Measurements from ENCODE around the gene STARD13. TPM values are rescaled to one million over a fixed set of nuclear protein-coding genes. Genes with fewer than 3 reads are reported as not detected.

Gene STARD13
- total and polyA plus RNA-seq, 2 donors (not counting 1 experiment from before 2014, with no cell fraction given): 0.06 to 0.22 TPM

DNA sequence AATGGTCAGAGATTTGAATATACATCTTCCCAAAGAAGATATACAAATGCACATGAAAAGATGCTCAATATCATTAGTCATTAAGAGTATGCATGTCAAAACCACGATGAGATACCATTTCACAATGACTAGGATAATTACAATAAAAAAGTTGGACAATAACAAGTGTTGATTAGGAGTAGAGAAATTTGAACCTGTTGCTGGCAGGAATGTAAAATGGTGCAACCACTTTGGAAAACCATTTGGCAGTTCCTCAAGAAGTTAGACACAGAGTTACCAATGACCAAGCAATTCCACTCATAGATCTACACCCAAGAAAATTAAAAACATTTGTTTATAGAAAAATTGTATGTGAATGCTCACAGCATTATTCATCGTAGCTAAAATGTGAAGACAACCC lies 33.2 kb upstream of the STARD13 start:
- no peaks in the 10 kb centered on the region for H3K79me2 ChIP-seq (ENCODE audit: control insufficient read depth, insufficient read depth, low read length)
- no peak overlapping the region for H3K4me2 ChIP-seq (replicated peaks; ENCODE audit: low read depth, low read length, poor library complexity, severe bottlenecking)
- POLR2A ChIA-PET: no interaction called here
- H3K36me3 ChIP-seq (replicated peaks in 1 of 2; ENCODE audit: control extremely low read depth in 1 of 2, control insufficient read depth in 1 of 2, extremely low read depth in 1 of 2, insufficient read depth in 2 of 2, low read length in 1 of 2): no peaks in the 10 kb centered on the region
- no peaks in the 10 kb centered on the region for H4K20me1 ChIP-seq (ENCODE audit: control insufficient read depth, insufficient read depth, low read length, poor library complexity, severe bottlenecking)
- H2AFZ ChIP-seq (ENCODE audit: insufficient read depth, low read depth, low read length, poor library complexity, severe bottlenecking): no peak overlapping the region
- intact Hi-C loops (cut with micrococcal nuclease): no loop called here
- H3K27me3 ChIP-seq (replicated peaks in 1 of 4; ENCODE audit: control extremely low read depth in 1 of 4, control insufficient read depth in 3 of 4, insufficient read depth in 4 of 4, low read length in 3 of 4): no peaks in the 10 kb centered on the region
- Mint-ChIP-seq H3K4me3 (no peak overlapping the region), H3K9me3 (ENCODE audit: insufficient read depth) (no peaks in the 10 kb centered on the region), H3K27ac (no peak overlapping the region), H3K4me1 (no peaks in the 10 kb centered on the region), H3K27me3 (peaks cover 8% of the 10 kb centered on the region)
- CTCF ChIA-PET: no interaction called here
- no peak overlapping the region for H3K4me3 ChIP-seq (ENCODE audit: control extremely low read depth in 1 of 5, extremely low read depth in 1 of 5, insufficient read depth in 1 of 5, low read depth in 2 of 5, low read length in 4 of 5)
- no peak overlapping the region for H3K27ac ChIP-seq (ENCODE audit: low read length in 2 of 2)
- TF ChIP-seq CTCF (IDR thresholded peaks at IDR 0.05) (no peak), EZH2 (IDR thresholded peaks at IDR 0.05; ENCODE audit: borderline replicate concordance, insufficient read depth, low read depth, low read length, poor library complexity, severe bottlenecking) (no peak)
- WGBS (ENCODE audit: insufficient coverage): no CpG with 5 or more reads among the region's 2 CpGs
- no peaks in the 10 kb centered on the region for H3K9me3 ChIP-seq (ENCODE audit: control extremely low read depth in 1 of 3, control insufficient read depth in 2 of 3, insufficient read depth in 1 of 3, low read length in 2 of 3)
- no peak overlapping the region for H3K9ac ChIP-seq (ENCODE audit: low read length)
- no peak for DNase-seq
- no peak for ATAC-seq (ENCODE audit: low read depth)
- H3K4me1 ChIP-seq (ENCODE audit: control insufficient read depth in 2 of 2, insufficient read depth in 2 of 2, low read length in 2 of 2): no peaks in the 10 kb centered on the region

- no peak overlapping the region for H3K27ac Mint-ChIP-seq
- no peaks in the 10 kb centered on the region for H3K4me1 Mint-ChIP-seq
- Histone ChIP-seq H3K27ac (ENCODE audit: low read length in 2 of 2) (no peak overlapping the region), H3K79me2 (ENCODE audit: control insufficient read depth, insufficient read depth, low read length) (no peaks in the 10 kb centered on the region), H2AFZ (ENCODE audit: insufficient read depth, low read depth, low read length, poor library complexity, severe bottlenecking) (no peak overlapping the region), H4K20me1 (ENCODE audit: control insufficient read depth, insufficient read depth, low read length, poor library complexity, severe bottlenecking) (no peaks in the 10 kb centered on the region), H3K4me3 (ENCODE audit: control extremely low read depth in 1 of 5, extremely low read depth in 1 of 5, insufficient read depth in 1 of 5, low read depth in 2 of 5, low read length in 4 of 5) (no peak overlapping the region), H3K9me3 (ENCODE audit: control extremely low read depth in 1 of 3, control insufficient read depth in 2 of 3, insufficient read depth in 1 of 3, low read length in 2 of 3) (no peaks in the 10 kb centered on the region), H3K36me3 (replicated peaks in 1 of 2; ENCODE audit: control extremely low read depth in 1 of 2, control insufficient read depth in 1 of 2, extremely low read depth in 1 of 2, insufficient read depth in 2 of 2, low read length in 1 of 2) (no peaks in the 10 kb centered on the region), H3K9ac (ENCODE audit: low read length) (no peak overlapping the region), H3K4me1 (ENCODE audit: control insufficient read depth in 2 of 2, insufficient read depth in 2 of 2, low read length in 2 of 2) (no peaks in the 10 kb centered on the region), H3K4me2 (replicated peaks; ENCODE audit: low read depth, low read length, poor library complexity, severe bottlenecking) (no peak overlapping the region), H3K27me3 (replicated peaks in 1 of 4; ENCODE audit: control extremely low read depth in 1 of 4, control insufficient read depth in 3 of 4, insufficient read depth in 4 of 4, low read length in 3 of 4) (no peaks in the 10 kb centered on the region)
- TF ChIP-seq EZH2 (IDR thresholded peaks at IDR 0.05; ENCODE audit: borderline replicate concordance, insufficient read depth, low read depth, low read length, poor library complexity, severe bottlenecking): no peak
- TF ChIP-seq CTCF (IDR thresholded peaks at IDR 0.05): no peak
- WGBS (ENCODE audit: insufficient coverage): no CpG with 5 or more reads among the region's 3 CpGs
- no peaks in the 10 kb centered on the region for H3K9me3 Mint-ChIP-seq (ENCODE audit: insufficient read depth)
- intact Hi-C loops (cut with micrococcal nuclease): no loop called here
- H3K27me3 Mint-ChIP-seq: peaks cover 8% of the 10 kb centered on the region
- no peak for ATAC-seq (ENCODE audit: low read depth)
- CTCF ChIA-PET: no interaction called here
- H3K4me3 Mint-ChIP-seq: no peak overlapping the region
- DNase-seq: no peak
- POLR2A ChIA-PET: no interaction called here
Observed at GRCh38 chr13:33318037-33318436, 32.5 kb upstream of the STARD13 start.

Measured in B cell (primary cell).